ENCODE data around the gene NSL1.
"Not testable (repeated sequence)": the region's sequence is repeated elsewhere in the genome, so short reads cannot be mapped to it uniquely, and the experiment has no call there.

The NSL1 gene

GRCh38 chr1:212782422-212783154 lies 9.0 kb downstream of the NSL1 start:
- no peak for DNase-seq

DNA sequence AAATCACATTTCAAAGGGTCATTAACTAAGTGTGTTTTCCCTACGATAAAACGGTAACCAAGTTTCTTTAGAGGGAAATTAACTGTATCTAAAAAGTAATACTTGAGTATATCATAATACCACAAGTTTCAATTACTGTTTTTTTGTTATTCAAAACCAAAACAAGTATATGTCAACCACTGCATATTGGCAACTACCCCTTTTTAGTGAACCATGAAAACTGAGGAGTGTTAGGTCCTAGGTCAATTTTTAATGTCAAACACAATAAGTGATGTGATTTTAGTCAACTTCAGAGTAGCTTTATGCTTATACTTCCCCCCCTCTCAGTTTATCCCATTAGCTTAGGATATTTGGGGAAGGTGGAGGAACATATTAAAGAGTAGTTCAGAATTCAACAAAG lies 10.4 kb downstream of the NSL1 start:
- DNase-seq = no peak

DNA sequence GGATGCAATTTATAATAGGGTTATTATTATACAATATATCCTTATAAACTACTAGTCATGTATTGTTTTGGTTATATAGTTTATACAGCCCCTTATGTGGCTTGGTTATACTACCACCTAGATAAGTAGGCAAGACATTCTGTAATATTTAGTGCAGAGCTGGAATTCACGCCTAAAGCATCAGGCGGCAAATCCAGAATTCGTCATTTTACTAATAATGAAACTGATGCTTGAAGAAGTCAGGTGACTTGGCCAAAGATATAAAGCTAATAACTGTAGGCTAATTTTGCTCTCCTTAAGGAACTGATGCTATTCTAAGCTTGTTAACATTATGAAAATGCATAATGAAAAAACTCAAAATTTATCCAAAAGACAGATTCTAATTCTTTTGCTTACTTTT lies 10.8 kb downstream of the NSL1 start:
- DNase-seq = no peak

- not testable (repeated sequence) for DNase-seq
These were observed 12.5 kb downstream of the NSL1 start for GRCh38 chr1:212779086-212779485.

DNA sequence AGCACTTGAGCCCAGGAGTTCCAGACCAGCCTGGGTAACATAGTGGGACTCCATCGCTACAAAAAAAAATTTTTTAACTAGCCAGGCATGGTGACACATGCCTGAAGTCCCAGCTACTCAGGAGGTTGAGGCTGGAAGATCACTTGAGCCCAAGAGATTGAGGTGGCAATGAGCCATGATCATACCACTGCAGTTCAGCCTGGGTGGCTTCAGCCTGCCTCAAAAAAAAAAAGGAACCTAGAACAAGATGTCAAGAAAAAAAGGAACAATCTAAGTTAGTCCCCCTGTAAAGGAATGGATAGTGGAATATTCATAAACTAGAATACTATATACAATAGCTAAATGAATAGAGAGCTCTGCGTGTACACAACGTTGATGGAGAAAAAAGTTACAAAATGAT lies 14.4 kb downstream of the NSL1 start:
- DNase-seq = no peak

DNA sequence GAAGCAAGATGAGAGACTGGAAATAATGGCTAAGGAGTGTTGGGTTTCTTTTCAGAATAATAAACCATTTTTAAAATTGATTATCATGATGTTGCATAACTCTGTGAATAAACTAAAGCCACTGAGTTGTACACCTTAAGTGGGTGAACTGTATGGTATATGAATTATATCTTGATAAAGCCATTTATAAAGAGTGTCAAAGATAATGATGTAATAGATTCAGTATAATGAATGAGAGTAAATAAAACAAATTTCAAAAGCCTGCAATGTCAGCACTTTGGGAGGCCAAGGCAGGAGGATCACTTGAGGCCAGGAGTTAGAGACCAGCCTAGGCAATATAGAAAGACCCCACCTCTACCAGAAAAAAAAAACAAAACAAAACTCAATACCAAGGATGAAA lies 16.3 kb downstream of the NSL1 start:
- DNase-seq = no peak

DNA sequence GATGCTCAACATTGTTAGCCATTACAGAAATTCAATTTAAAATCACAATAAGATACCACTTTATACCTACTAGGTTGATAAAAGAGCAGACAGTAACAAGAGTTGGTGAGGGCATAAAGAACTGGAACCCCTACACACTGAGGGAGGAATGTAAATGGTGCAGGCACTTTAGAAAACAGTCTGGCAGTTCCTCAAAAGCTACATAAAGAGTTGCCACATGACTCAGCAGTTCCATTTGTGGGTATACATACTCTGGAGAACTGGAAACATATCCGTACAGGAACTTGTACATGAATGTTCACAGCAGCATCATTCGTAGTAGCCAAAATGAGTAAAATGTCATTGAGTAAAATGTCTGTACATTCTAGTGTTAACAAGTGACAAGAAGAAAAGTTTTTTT lies 17.0 kb downstream of the NSL1 start:
- no peak for DNase-seq

- DNase-seq = no peak
These were observed 18.6 kb downstream of the NSL1 start for GRCh38 chr1:212773011-212773410.

GRCh38 chr1:212771341-212771740 lies 20.2 kb downstream of the NSL1 start:
- DNase-seq = no peak

- DNase-seq = no peak
These were observed 22.0 kb downstream of the NSL1 start for GRCh38 chr1:212769459-212770167.

- not testable (repeated sequence) for DNase-seq
These were observed 24.8 kb downstream of the NSL1 start for GRCh38 chr1:212766825-212767224.

GRCh38 chr1:212764718-212765281 lies 26.8 kb downstream of the NSL1 start:
- not testable (repeated sequence) for DNase-seq

DNA sequence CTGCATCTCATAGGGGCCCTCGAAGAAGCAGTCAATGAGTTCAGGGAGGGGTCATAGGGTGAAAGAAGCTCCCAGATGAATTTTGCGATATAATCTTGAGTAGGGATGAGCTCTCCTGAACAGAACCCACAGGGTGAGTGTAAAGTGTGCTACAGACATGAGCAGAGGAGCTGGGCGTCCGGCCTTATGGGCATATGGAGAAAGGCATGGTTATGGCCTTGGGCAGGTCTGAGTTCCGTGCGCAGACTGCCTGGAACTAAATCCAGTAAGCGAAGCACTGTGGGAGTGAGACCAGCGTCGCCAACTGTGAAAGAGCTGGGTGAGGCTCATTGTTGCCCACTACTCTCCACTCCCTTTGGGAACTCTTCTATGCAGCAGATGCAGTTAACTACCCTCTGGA lies 28.7 kb downstream of the NSL1 start:
- DNase-seq = no peak

DNA sequence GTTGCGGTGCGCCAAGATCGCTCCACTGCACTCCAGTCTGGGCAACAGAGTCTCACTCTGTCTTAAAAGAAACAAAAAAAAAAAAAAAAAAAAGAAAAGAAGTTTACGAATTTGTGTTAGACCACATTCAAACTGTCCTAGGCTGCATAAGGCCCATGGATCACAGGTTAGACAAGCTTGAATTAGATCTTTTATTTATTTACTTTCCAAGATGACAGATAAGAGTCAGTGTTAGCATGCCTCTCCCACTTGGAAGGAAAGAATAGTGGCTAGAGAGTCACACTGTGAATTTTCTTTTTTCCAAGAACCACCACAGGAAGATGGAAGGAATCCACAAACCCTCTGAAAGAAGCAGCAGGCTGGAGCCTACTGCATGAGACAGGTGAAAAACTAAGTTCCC lies 29.3 kb downstream of the NSL1 start:
- no peak for DNase-seq

GRCh38 chr1:212760126-212760823 lies 31.3 kb downstream of the NSL1 start:
- peak; percentile 44 for DNase-seq

DNA sequence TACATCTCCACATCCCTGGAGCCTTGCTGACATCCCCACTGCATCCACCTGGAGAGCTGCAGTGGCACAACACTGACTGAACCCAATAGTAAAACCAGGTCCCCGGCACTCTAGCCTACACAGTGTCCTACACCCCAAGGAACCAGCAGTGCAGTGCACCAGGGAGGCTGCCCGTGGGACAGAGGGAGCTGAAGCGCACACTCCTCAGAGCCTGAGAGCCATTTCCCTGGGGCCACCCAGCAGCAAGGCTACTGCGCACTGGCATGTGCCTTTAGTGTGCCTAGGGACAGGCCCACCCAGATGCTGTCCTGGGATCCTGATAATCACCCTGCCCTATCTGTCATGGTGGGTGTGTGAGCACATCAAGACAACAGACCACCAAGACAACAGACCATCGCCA lies 31.9 kb downstream of the NSL1 start:
- no peak for DNase-seq

GRCh38 chr1:212754680-212755079 lies 36.9 kb downstream of the NSL1 start:
- DNase-seq = no peak

GRCh38 chr1:212754193-212754592 lies 37.4 kb downstream of the NSL1 start:
- peak; percentile 26 for DNase-seq

DNA sequence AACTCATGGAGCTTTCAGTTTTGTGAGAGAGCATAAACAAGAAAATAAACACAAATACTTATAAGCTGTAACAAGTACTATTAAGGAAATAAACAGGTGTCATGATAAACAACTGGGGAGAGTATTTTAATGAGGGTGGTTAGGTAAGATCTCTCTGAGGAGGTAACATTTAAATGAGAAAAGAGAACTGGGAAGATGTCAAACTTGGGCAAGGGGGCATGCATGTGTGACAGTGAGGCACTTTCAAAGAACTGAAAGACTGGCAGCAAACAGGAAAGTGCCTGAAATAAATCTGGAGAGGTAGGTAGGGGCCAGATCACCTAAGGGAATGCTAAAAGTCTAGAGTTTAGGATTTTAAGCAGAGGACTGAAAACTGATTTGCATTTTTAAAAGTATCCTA lies 37.8 kb downstream of the NSL1 start:
- DNase-seq = no peak

DNA sequence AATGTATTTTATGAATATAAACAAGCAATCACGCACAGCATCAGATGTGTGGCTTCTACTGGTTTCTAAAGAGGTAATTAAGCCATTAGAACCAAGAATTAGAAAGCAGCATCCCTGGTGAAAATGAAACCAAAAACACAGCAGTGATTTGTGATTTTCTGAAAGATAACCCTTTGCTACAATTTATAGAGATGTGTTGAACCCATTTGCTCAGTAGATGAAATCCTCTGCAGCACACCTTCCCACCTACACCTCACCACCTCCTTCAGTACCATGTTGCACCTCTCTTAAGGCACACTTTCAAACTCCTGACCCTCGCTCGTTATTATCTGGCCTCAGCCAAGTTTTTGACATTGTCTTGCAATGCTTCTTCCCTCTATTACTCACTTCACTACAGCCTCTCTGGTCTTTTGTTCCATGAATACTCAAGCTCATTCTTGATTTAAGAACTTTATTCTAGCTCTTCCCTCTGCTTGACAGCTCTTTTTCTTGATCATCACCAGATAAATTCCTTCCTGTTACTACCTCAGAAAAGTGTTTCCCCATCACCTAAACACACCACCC lies 38.6 kb downstream of the NSL1 start:
- no peak for DNase-seq

- DNase-seq = no peak
These were observed 39.2 kb downstream of the NSL1 start for GRCh38 chr1:212752252-212752933.

DNA sequence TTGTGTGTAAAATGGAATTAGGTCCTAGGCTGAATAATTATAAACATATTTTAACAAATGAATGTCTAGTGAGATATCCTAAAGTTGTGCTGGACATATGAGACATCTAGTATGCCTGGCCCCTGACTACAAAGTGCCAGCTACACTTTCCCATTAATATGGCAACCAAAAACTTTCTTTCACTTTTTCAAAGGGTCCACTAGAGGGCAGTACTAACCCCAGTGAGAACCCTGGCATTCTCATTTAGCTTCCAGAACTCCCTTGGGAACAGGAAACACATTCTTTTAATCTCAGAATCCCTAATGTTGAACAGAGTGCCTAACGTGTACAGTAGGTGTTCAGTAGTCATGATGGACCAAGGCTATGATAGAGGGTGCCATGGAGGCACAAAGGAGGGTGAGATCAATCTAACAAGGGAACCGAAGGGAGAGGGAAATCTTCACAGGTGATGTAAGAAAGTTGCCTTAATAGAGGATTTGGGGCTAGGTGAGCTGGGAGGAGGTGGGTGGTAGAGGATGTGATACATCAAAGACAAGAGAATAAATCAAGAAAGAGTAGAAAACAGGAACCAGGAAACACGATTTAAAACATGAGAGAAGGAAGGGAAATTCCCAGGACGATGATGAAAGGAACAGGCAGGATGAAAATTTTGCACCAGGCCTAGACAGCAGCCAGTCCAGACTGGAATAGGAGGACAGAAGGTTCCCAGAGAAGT lies 41.6 kb downstream of the NSL1 start:
- no peak for DNase-seq

Data from activated T-cell treated with anti-CD3 and anti-CD28 coated beads, Interleukin-2, amount 50 U/mL, for 1 hour (primary cell).